ENCODE measurements around the gene C10orf120.

- TF ChIP-seq CTCF (conservative IDR thresholded peaks at IDR 0.05 in 1 of 2, IDR thresholded peaks at IDR 0.05 in 1 of 2; ENCODE audit: low read depth in 1 of 2, low read length in 2 of 2) (peak; percentile 80 to 86), EZH2 (IDR thresholded peaks at IDR 0.05; ENCODE audit: low read length, missing control alignments) (no peak)
These were observed 4.1 kb upstream of the C10orf120 start for GRCh38 chr10:122703483-122704448.

All from fibroblast of lung (primary cell).